ENCODE data around the gene PPP2R2D.
"Not testable (repeated sequence)": the region's sequence is repeated elsewhere in the genome, so short reads cannot be mapped to it uniquely, and the experiment has no call there.

Gene PPP2R2D

DNA sequence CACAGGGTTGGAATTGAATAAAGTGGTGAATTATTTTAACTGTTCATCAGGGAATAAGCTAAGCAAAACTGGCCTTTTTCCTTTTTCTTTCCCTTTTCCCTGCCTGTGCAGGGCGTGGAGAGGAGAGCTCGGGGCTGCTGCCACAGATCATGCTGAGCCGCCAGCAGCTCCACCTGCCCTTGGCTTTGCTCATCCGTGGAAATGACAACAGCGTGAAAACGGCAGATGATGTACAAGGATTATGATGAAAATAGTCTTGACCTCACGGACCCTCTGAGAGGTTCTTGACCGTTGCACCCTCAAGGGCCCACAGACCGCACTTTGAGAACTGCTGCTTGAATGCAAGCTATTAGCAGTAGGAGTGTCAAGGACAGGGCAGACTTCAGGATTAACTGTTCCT lies 10.6 kb downstream of the PPP2R2D start (continued):
- no peak for TF ChIP-seq ZC3H10 (CRISPR knock-in tag; IDR thresholded peaks at IDR 0.05)
- no peak for TF ChIP-seq TOX (CRISPR knock-in tag; IDR thresholded peaks at IDR 0.05; ENCODE audit: borderline replicate concordance)

DNA sequence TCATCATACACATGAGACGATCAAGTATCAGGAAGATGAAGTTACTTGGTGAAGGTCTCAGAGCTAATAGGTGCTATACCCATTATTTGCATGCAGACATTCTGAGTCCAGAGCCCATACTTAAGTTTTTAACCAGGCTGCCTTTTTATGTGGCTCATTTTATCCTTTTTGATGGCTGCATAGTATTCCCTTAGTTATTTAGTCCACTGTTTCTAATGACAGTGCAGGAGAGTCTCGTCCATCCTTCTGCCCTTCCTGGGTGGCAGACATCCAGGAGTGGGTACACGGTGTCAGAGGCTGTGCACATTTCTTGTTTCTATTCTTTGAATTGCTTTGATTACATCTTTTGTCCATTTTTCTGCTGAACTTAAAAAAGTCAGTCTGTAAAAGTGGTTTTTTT lies 11.8 kb downstream of the PPP2R2D start:
- TF ChIP-seq TCF4 (CRISPR knock-in tag; IDR thresholded peaks at IDR 0.05; ENCODE audit: borderline replicate concordance) (no peak), ZFP3 (CRISPR knock-in tag; IDR thresholded peaks at IDR 0.05) (no peak), CSDC2 (CRISPR knock-in tag; IDR thresholded peaks at IDR 0.05) (no peak), BACH2 (CRISPR knock-in tag; IDR thresholded peaks at IDR 0.05; ENCODE audit: borderline replicate concordance) (no peak), OSR1 (CRISPR knock-in tag; IDR thresholded peaks at IDR 0.05) (no peak), ARNTL (CRISPR knock-in tag; IDR thresholded peaks at IDR 0.05; ENCODE audit: borderline replicate concordance, low read depth) (no peak), ZNF8 (CRISPR knock-in tag; IDR thresholded peaks at IDR 0.05) (no peak), ISL1 (CRISPR knock-in tag; IDR thresholded peaks at IDR 0.05) (no peak), ZNF70 (CRISPR knock-in tag; IDR thresholded peaks at IDR 0.05) (no peak), TOX (CRISPR knock-in tag; IDR thresholded peaks at IDR 0.05; ENCODE audit: borderline replicate concordance) (no peak), ZFP30 (CRISPR knock-in tag; IDR thresholded peaks at IDR 0.05) (no peak), SNAI2 (CRISPR knock-in tag; IDR thresholded peaks at IDR 0.05) (no peak), ZNF565 (CRISPR knock-in tag; conservative IDR thresholded peaks at IDR 0.05; ENCODE audit: low read depth) (no peak)
- TF ChIP-seq, protein P1, sequence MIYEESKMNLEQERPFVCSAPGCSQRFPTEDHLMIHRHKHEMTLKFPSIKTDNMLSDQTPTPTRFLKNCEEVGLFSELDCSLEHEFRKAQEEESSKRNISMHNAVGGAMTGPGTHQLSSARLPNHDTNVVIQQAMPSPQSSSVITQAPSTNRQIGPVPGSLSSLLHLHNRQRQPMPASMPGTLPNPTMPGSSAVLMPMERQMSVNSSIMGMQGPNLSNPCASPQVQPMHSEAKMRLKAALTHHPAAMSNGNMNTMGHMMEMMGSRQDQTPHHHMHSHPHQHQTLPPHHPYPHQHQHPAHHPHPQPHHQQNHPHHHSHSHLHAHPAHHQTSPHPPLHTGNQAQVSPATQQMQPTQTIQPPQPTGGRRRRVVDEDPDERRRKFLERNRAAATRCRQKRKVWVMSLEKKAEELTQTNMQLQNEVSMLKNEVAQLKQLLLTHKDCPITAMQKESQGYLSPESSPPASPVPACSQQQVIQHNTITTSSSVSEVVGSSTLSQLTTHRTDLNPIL (CRISPR knock-in tag; IDR thresholded peaks at IDR 0.05; ENCODE audit: low read depth), result no peak
- TF ChIP-seq, protein P2, sequence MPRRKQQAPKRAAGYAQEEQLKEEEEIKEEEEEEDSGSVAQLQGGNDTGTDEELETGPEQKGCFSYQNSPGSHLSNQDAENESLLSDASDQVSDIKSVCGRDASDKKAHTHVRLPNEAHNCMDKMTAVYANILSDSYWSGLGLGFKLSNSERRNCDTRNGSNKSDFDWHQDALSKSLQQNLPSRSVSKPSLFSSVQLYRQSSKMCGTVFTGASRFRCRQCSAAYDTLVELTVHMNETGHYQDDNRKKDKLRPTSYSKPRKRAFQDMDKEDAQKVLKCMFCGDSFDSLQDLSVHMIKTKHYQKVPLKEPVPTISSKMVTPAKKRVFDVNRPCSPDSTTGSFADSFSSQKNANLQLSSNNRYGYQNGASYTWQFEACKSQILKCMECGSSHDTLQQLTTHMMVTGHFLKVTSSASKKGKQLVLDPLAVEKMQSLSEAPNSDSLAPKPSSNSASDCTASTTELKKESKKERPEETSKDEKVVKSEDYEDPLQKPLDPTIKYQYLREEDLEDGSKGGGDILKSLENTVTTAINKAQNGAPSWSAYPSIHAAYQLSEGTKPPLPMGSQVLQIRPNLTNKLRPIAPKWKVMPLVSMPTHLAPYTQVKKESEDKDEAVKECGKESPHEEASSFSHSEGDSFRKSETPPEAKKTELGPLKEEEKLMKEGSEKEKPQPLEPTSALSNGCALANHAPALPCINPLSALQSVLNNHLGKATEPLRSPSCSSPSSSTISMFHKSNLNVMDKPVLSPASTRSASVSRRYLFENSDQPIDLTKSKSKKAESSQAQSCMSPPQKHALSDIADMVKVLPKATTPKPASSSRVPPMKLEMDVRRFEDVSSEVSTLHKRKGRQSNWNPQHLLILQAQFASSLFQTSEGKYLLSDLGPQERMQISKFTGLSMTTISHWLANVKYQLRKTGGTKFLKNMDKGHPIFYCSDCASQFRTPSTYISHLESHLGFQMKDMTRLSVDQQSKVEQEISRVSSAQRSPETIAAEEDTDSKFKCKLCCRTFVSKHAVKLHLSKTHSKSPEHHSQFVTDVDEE (CRISPR knock-in tag; IDR thresholded peaks at IDR 0.05), result no peak
- TF ChIP-seq, protein P3, sequence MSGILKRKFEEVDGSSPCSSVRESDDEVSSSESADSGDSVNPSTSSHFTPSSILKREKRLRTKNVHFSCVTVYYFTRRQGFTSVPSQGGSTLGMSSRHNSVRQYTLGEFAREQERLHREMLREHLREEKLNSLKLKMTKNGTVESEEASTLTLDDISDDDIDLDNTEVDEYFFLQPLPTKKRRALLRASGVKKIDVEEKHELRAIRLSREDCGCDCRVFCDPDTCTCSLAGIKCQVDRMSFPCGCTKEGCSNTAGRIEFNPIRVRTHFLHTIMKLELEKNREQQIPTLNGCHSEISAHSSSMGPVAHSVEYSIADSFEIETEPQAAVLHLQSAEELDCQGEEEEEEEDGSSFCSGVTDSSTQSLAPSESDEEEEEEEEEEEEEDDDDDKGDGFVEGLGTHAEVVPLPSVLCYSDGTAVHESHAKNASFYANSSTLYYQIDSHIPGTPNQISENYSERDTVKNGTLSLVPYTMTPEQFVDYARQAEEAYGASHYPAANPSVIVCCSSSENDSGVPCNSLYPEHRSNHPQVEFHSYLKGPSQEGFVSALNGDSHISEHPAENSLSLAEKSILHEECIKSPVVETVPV (CRISPR knock-in tag; IDR thresholded peaks at IDR 0.05), result no peak
- ATAC-seq, result no peak

DNA sequence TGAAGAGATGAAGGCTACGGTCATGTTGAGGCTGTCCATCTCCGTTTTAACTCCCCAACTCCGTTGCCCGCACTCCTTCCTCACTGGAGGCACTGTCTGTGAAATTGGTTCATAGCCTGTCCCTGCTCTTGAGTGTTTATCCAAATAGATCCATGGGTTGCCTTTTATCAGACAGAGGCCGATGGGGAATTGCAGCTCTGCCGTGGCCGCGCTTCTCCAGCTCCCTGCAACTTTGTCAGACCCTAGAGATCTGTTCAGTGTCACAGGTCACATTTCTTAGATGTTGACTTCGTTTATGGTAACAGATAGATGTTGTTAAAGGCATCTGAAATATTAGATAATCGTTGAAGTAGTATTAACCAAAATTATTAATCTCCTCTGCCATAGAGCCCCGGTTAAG lies 14.7 kb downstream of the PPP2R2D start:
- no peak for TF ChIP-seq PPARA (CRISPR knock-in tag; IDR thresholded peaks at IDR 0.05; ENCODE audit: borderline replicate concordance)
- TF ChIP-seq RARB (CRISPR knock-in tag; IDR thresholded peaks at IDR 0.05), result no peak
- no peak for TF ChIP-seq TCF4 (CRISPR knock-in tag; IDR thresholded peaks at IDR 0.05; ENCODE audit: borderline replicate concordance)
- TF ChIP-seq, protein P3 (CRISPR knock-in tag; IDR thresholded peaks at IDR 0.05), result no peak
- TF ChIP-seq, protein P1 (CRISPR knock-in tag; IDR thresholded peaks at IDR 0.05; ENCODE audit: low read depth), result no peak
- TF ChIP-seq ARNTL (CRISPR knock-in tag; IDR thresholded peaks at IDR 0.05; ENCODE audit: borderline replicate concordance, low read depth), result no peak
- ATAC-seq, result no peak

DNA sequence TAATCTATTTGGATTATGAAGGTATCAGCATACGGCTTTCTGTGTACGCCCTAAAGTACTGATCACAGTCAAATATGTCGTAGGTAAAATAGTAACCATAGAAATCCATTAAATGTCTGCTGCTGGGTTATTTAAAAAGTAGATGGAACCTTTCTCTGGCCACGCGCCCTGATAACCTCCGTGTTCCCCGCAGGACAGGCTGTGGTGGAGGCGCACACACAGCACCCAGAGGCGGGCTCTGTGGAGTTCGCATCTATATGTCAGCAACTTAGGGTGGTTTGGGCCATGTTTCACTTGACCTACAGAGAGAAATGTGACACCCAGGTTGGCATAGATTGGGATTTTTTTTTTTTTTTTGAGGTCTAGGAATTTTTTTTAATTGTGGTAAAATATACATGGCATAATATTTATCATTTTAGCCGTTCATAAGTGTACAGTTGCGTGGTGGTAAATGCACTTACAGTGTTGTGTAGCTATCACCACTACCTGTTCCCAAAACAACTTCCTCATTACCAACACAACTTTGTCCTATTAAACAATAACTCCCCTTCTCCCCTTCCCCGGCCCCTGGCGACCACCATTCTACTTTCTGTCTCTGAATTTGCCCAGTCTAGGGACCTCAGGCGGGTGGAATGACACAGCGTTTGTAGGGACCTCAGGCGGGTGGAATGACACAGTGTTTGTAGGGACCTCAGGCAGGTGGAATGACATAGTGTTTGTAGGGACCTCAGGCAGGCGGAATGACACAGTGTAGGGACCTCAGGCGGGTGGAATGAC lies 15.4 kb downstream of the PPP2R2D start:
- no peak for ATAC-seq
- TF ChIP-seq ZNF70 (CRISPR knock-in tag; IDR thresholded peaks at IDR 0.05) (no peak), ESRRG (CRISPR knock-in tag; IDR thresholded peaks at IDR 0.05) (no peak), OSR1 (CRISPR knock-in tag; IDR thresholded peaks at IDR 0.05) (no peak), TCF4 (CRISPR knock-in tag; IDR thresholded peaks at IDR 0.05; ENCODE audit: borderline replicate concordance) (no peak), RARB (CRISPR knock-in tag; IDR thresholded peaks at IDR 0.05) (no peak), ZNF565 (CRISPR knock-in tag; conservative IDR thresholded peaks at IDR 0.05; ENCODE audit: low read depth) (no peak)
- TF ChIP-seq, protein P2 (CRISPR knock-in tag; IDR thresholded peaks at IDR 0.05), result no peak

DNA sequence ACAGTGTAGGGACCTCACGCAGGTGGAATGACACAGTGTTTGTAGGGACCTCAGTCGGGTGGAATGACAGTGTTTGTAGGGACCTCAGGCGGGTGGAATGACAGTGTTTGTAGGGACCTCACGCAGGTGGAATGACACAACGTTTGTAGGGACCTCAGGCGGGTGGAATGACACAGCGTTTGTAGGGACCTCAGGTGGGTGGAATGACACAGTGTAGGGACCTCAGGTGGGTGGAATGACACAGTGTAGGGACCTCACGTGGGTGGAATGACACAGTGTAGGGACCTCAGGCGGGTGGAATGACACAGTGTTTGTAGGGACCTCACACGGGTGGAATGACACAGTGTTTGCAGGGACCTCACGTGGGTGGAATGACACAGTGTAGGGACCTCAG lies 16.0 kb downstream of the PPP2R2D start:
- ATAC-seq, result not testable (repeated sequence)

DNA sequence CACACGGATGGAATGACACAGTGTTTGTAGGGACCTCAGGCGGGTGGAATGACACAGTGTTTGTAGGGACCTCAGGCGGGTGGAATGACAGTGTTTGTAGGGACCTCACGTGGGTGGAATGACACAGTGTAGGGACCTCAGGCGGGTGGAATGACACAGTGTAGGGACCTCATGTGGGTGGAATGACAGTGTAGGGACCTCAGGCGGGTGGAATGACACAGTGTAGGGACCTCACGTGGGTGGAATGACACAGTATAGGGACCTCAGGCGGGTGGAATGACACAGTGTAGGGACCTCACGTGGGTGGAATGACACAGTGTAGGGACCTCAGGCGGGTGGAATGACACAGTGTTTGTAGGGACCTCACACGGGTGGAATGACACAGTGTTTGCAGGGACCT lies 16.7 kb downstream of the PPP2R2D start:
- ATAC-seq, result not testable (repeated sequence)

All from SK-N-SH treated with all-trans-retinoic acid at 6 μM for 48 hours (cell line).